ENCODE measurements around the gene GPR137B.

Gene GPR137B

DNA sequence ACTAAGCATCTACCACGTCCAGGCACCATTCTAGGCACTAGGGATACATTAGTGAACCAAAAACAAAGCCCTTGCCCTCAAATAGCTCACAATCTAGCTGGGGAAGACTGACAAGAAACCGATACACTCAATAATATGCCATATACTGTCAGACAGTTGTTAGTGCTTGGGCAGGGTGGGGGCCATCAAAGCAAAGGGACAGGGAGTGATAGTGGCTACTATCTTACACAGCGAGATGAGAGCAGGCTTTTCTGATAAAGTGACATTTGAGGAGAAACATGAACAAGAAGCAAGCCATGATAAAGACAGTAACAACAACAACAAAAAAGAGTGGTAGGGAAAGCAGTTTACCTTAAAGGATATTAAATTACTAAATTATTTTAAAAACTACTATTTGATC, 98.3 kb downstream of the GPR137B start:
- TF ChIP-seq, protein P1, sequence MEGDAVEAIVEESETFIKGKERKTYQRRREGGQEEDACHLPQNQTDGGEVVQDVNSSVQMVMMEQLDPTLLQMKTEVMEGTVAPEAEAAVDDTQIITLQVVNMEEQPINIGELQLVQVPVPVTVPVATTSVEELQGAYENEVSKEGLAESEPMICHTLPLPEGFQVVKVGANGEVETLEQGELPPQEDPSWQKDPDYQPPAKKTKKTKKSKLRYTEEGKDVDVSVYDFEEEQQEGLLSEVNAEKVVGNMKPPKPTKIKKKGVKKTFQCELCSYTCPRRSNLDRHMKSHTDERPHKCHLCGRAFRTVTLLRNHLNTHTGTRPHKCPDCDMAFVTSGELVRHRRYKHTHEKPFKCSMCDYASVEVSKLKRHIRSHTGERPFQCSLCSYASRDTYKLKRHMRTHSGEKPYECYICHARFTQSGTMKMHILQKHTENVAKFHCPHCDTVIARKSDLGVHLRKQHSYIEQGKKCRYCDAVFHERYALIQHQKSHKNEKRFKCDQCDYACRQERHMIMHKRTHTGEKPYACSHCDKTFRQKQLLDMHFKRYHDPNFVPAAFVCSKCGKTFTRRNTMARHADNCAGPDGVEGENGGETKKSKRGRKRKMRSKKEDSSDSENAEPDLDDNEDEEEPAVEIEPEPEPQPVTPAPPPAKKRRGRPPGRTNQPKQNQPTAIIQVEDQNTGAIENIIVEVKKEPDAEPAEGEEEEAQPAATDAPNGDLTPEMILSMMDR (IDR thresholded peaks at IDR 0.05; ENCODE audit: insufficient read depth, low read depth, low read length, missing control alignments) = no peak
- H3K4me3 ChIP-seq (ENCODE audit: low read depth, low read length) = no peak overlapping the region
- DNase-seq (ENCODE audit: low read depth) = no peak

DNA sequence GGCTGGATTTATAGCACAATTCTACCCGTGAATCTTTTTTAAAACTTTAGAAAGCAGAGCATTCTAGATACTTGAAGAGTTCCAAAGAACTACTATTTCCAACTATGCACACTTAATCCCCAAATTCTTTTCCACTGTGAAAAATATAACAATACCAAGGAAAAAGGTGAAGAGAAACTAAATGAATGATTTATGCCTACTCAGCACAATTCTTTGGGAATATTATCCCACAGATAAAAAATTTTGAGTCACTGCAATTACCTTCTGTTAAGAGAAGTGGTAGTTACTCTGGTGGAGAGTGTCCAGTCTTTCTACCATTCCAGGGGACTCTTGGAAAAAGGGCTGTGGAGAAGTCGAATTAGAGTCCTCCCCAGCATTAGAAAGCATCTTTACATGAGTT, 100.2 kb downstream of the GPR137B start:
- DNase-seq (ENCODE audit: low read depth) = no peak
- H3K4me3 ChIP-seq (ENCODE audit: low read depth, low read length) = no peak overlapping the region
- TF ChIP-seq, protein P1 (IDR thresholded peaks at IDR 0.05; ENCODE audit: insufficient read depth, low read depth, low read length, missing control alignments) = no peak

DNA sequence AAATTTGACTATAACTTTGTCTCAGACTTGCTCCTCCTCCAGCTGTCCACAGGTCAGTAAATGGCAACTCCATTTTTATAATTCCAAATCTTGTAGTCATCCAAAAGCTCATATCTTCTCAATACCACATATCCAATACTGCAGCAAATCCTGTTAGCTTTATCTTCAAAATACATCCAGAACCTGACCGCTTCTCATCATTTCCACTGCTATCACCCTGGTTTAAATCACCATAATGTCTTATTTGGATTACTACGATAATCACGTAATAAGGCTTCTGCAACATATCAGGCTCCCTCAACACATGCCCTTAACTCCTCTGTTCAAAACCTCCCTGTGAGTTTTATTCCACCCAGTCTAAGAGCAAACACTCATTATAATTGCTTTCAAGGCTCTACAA, 104.9 kb downstream of the GPR137B start:
- TF ChIP-seq, protein P1 (IDR thresholded peaks at IDR 0.05; ENCODE audit: insufficient read depth, low read depth, low read length, missing control alignments) = no peak
- DNase-seq (ENCODE audit: low read depth) = no peak
- H3K4me3 ChIP-seq (ENCODE audit: low read depth, low read length) = no peak overlapping the region

DNA sequence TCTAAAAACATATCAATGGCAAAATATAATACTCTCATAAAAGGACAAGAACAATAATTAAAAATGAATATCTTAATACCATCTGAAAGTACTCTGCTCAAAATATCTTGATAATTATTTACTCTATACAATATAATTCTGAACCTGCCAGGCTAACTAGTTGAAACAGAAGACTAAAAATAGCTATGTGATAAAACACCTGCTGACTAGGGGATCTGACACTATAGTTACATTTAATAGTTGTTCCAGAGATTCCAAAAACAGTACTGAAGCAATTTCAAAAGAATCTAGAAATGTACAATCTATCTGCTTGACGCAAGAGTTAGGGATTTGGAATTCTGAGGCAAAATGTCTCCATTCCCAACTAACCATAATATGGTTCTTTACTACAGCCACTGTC, 109.2 kb downstream of the GPR137B start:
- TF ChIP-seq, protein P1 (IDR thresholded peaks at IDR 0.05; ENCODE audit: insufficient read depth, low read depth, low read length, missing control alignments) = no peak
- no peak for DNase-seq (ENCODE audit: low read depth)
- no peak overlapping the region for H3K4me3 ChIP-seq (ENCODE audit: low read depth, low read length)

DNA sequence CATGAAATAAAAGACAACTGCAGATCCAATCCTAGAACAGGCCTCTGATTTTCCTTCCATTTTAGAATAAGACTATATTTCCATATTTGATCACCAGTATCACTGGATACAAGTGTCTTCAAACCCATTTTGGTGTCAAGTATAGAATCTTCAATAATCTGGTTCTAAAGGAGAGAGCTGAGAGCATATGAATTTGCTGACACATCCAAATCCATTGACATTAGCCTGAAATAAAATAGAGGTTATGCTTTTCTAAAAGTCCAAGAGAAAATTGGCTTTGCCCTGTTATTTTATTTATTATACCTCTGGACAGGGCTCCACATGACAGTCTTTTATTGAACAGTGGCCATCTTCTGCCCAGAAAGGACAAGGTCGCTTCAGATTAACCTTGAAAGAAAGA, 110.8 kb downstream of the GPR137B start:
- H3K4me3 ChIP-seq (ENCODE audit: low read depth, low read length) = no peak overlapping the region
- TF ChIP-seq, protein P1 (IDR thresholded peaks at IDR 0.05; ENCODE audit: insufficient read depth, low read depth, low read length, missing control alignments) = no peak
- DNase-seq (ENCODE audit: low read depth) = no peak

DNA sequence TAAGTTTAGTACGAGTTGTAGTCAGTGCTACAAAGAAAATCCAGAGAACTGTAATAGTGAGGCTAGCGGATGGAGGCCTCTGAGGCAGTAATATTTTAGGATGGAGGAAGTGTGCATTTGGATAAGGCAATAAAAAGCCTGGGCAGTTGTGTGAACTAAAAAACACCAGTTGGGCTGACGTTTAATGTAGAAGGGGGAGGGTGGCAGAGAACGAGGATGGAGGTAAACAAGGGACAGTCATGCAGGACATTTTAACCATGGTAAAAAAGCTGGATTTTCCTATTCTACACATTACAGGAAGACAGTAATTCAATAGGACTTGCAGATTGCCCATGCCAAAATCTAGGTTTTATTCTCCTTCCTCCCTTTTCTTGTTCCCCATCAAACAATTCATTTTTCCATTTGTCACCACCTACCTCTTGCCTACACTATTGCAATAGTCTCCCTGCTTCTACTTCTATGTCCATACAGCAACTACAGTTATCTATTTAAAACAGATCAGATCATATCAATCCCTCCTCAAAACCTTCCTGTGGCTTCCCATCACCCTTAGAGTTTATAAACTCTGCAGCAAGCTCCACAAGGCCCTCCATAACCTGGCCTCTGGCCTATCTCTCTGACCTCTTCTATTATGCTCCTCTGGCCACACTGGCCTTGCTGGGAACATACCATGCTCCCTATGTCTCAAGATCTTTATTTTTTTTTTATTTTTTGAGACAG, 111.7 kb downstream of the GPR137B start:
- TF ChIP-seq, protein P1 (IDR thresholded peaks at IDR 0.05; ENCODE audit: insufficient read depth, low read depth, low read length, missing control alignments) = no peak
- H3K4me3 ChIP-seq (ENCODE audit: low read depth, low read length) = no peak overlapping the region

DNA sequence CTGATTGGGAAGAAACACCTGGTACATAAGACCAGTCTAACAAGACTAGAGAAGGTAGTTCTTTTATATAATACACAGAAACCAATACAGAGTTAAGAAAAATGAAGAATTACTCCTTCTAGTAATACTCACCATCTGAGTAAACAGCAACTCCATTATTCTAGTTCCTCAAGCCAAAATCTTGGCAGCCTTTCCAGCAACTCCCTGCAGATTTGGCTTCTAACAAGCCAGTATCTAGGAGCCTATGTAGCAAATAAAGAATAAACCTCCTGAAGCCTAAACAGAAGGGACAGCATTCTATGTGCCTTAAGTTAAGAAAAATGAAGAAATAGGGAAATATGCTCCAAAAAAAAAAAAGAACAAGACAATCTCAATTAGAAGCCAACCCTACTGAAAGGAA, 114.9 kb downstream of the GPR137B start:
- no peak overlapping the region for H3K4me3 ChIP-seq (ENCODE audit: low read depth, low read length)
- no peak for DNase-seq (ENCODE audit: low read depth)
- TF ChIP-seq, protein P1 (IDR thresholded peaks at IDR 0.05; ENCODE audit: insufficient read depth, low read depth, low read length, missing control alignments) = no peak

More for the DNA sequence above, 111.7 kb downstream of the GPR137B start:
- DNase-seq (ENCODE audit: low read depth) = no peak
